Measurements from ENCODE around the gene LHFPL6.

LHFPL6 gene

DNA sequence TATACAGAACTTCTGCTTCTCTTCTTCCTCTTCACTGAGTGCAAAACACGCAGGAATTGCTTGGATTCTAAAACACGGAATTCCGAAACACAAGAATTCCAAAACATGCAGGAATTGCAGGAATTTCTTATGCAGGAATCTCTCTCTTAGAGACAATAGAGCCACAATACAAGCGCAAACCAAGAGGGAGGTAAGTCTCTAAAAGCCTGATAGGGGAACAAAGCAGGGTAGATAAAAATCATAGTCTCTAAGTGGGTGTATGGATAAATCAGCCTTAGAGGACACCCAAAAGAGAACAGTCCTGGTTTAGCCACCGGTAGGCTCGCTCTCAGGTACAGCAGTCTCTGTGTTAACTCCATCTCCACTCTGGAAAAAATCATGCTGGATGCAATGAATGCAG lies 112.9 kb downstream of the LHFPL6 start:
- no peak overlapping the region for H3K4me3 Mint-ChIP-seq

DNA sequence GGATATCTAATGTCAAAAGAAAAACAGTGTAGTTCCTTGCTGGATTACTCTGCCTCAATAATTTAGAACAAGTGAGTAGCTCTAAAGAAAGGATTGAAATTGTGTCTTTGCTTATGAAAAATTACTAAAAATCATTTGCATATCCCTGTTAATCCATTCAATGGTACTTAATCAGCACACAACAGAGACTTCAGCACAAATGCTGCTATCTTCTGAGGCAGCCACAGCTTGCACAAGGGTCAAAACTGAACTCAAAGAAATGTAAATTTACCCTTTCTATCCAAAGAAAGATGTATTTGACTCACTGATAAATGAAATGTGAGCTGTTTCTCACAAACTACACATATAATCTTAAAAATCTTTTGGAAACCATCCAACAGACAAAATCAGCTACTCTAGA lies 116.2 kb downstream of the LHFPL6 start:
- Mint-ChIP-seq H3K4me1 (no peaks in the 10 kb centered on the region), H3K27ac (no peak overlapping the region), H3K27me3 (no peaks in the 10 kb centered on the region), H3K9me3 (no peaks in the 10 kb centered on the region), H3K4me3 (no peak overlapping the region)
- no peak for ATAC-seq
- no peak for DNase-seq

More for the DNA sequence above, 112.9 kb downstream of the LHFPL6 start:
- no peaks in the 10 kb centered on the region for H3K4me1 Mint-ChIP-seq
- DNase-seq (no peak), ATAC-seq (no peak)
- no peaks in the 10 kb centered on the region for H3K27me3 Mint-ChIP-seq
- no peaks in the 10 kb centered on the region for H3K9me3 Mint-ChIP-seq
- no peak overlapping the region for H3K27ac Mint-ChIP-seq

DNA sequence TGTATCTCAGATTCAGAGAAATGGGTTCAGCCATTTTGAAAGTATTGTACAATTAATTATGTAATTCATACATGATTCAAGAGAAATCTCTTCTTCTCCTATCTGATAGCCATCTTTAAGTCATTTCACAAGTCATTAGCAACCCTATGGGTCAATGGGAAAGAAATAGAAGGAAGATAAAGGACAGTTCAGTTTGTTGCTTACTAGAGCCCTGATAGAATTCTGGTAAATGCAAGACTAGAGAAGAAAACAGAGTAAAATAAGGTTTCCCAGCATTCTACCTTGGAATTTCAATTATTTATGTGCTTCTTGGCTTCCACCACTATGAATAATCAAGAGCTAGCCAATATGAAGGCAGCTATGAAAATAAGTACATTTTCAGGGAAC lies 117.7 kb downstream of the LHFPL6 start:
- ATAC-seq: no peak
- Mint-ChIP-seq H3K27ac (no peak overlapping the region), H3K27me3 (no peaks in the 10 kb centered on the region)

DNA sequence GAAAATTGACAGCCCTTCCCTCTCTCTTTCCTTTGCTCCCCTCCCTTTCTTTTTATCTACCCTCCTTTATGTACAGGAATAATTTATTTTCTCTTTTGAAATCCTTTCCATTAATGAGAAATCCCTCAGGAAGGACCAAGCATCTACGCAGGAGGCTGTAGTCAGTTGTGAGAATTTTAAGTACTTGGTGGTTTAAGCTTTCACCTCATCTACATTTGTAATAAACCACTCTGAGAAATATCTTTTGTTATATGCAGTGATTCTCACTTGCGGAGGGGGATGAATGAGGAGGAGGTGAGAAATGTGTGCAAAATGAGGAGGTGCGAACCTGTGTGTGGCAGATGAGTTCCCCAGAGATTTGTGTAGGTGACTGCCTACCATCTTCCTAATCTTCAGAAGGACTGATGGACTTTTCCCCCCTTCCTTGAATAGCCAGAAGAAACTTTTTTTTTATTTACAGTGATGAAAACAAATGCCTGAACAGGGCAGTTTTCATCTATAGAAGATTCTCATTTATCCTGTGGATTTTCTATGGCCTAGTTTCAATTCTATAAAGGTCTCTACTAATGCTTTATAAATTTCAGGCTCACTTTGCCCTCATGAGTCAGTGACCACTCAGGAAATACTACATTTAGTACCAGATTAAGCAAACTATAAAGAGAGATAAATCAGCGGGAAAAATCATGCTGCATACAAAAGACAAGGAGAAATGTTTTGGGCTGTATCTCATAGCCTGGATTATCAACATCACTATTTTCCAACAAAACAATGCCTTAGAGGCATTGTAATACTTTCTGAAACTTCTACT lies 118.3 kb downstream of the LHFPL6 start:
- Mint-ChIP-seq H3K4me1 (no peaks in the 10 kb centered on the region), H3K27ac (no peak overlapping the region), H3K9me3 (no peaks in the 10 kb centered on the region), H3K27me3 (no peaks in the 10 kb centered on the region), H3K4me3 (no peak overlapping the region)
- DNase-seq (no peak), ATAC-seq (no peak)

More for the DNA sequence above, 117.7 kb downstream of the LHFPL6 start:
- DNase-seq: no peak
- Mint-ChIP-seq H3K4me1 (no peaks in the 10 kb centered on the region), H3K4me3 (no peak overlapping the region), H3K9me3 (no peaks in the 10 kb centered on the region)

DNA sequence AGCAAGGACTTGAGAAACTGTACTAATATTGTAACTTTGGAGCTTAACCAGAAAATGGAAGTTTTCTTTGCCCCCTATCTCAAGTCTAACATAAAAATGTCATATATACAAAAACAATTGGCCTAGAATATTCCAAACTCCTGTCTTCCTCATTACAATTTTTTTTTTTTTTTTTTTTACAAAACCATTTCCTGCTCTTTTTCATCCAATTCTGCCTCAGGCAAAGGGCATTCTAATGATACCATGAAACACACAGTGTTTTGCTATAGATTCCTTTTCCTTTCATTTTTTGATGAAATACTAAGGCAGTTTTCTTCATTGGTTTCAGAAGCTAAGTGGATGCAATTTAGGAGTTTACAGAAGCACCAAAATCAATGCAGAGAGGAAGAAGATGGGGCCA lies 119.7 kb downstream of the LHFPL6 start:
- Mint-ChIP-seq H3K4me3 (no peak overlapping the region), H3K27ac (no peak overlapping the region), H3K27me3 (no peaks in the 10 kb centered on the region), H3K4me1 (no peaks in the 10 kb centered on the region), H3K9me3 (no peaks in the 10 kb centered on the region)
- DNase-seq (no peak), ATAC-seq (no peak)

DNA sequence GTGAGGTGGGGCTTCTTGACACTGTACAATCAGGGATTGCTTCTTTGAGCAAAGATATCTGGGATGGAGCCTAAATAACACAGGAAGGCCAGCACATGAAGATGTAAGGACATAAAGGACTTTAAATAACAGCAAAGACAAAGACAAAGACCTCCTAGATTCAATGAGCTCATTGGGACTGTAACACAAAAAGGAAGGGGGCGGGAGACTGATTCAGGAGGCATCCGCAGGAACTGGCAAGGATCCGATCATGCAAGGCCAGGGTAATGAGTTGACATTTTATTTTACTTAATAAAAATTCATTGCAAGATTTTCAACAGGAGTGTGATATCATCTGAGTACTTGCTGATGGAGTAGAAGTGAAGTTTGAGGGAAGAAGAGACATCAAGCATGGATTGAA lies 121.5 kb downstream of the LHFPL6 start:
- no peaks in the 10 kb centered on the region for H3K4me1 Mint-ChIP-seq

DNA sequence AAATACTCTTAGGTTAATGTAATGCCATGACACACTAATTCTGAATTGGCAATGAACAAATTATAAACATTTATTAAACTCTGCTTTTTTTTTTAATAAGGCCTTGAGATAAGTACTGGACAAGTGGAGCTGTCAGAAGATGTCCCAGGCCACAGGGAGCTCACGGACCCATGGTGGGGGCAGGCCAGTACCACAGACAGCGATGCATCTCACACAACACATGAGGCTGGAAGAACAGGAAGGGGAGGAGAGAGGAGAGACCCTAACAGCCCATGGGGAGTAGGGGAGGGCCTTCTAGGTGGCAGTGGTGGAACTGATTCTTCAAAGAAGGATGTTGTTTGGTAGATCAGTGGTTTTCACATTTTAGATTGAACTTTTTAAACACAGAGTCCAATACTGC lies 128.4 kb downstream of the LHFPL6 start:
- Mint-ChIP-seq H3K9me3 (no peaks in the 10 kb centered on the region), H3K27me3 (peaks cover 9% of the 10 kb centered on the region), H3K4me3 (no peak overlapping the region), H3K27ac (peak overlapping the region in 1 of 2 donors; percentile 16), H3K4me1 (no peaks in the 10 kb centered on the region)
- ATAC-seq (no peak), DNase-seq (no peak)

More for the DNA sequence above, 121.5 kb downstream of the LHFPL6 start:
- Mint-ChIP-seq H3K27ac (no peak overlapping the region), H3K27me3 (no peaks in the 10 kb centered on the region), H3K9me3 (no peaks in the 10 kb centered on the region), H3K4me3 (no peak overlapping the region)
- ATAC-seq (no peak), DNase-seq (no peak)

DNA sequence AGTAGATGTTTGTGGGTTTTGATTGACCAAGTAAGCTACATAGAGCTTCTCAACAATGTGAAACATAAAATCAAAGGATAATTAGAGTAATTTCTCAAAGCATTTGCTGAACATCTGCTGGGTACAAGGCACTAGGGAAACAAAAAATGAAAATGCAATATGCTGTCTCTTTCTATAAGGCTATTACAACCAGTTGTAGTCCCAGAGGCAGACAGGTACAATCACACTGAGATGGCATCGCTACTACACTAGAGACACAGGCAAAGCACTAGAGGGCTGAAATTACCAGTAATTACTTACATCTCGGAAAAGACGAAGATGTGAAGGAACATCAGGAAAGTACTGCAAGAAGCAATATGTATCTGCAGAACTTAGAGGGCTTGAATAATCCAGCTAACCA lies 133.3 kb downstream of the LHFPL6 start:
- H3K27me3 Mint-ChIP-seq: peaks cover 28% of the 10 kb centered on the region
- no peak overlapping the region for H3K27ac Mint-ChIP-seq
- no peaks in the 10 kb centered on the region for H3K4me1 Mint-ChIP-seq
- no peak overlapping the region for H3K4me3 Mint-ChIP-seq
- H3K9me3 Mint-ChIP-seq: no peaks in the 10 kb centered on the region
- ATAC-seq: no peak
- DNase-seq: no peak

DNA sequence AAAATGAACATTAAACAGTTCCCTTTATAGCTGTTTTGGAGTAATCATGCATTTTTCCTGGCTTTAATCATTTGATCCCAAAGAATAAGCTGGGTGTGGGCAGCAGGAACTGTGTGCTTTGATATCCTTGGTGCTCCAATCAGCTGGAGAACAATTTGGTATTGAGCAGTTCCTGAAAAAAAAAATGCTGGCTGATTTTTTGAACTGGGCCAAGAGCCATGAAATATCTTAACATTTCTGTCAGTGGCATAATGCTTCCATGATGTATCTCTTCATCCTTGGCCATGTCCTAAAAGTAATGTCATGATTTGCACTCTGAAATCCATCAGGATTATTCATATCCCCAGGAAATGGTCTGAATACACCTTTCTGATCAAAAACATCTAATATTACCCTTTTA lies 134.7 kb downstream of the LHFPL6 start:
- no peaks in the 10 kb centered on the region for H3K9me3 Mint-ChIP-seq
- DNase-seq: no peak
- no peaks in the 10 kb centered on the region for H3K4me1 Mint-ChIP-seq
- peaks cover 24% of the 10 kb centered on the region for H3K27me3 Mint-ChIP-seq
- no peak for ATAC-seq
- no peak overlapping the region for H3K4me3 Mint-ChIP-seq
- H3K27ac Mint-ChIP-seq: no peak overlapping the region

DNA sequence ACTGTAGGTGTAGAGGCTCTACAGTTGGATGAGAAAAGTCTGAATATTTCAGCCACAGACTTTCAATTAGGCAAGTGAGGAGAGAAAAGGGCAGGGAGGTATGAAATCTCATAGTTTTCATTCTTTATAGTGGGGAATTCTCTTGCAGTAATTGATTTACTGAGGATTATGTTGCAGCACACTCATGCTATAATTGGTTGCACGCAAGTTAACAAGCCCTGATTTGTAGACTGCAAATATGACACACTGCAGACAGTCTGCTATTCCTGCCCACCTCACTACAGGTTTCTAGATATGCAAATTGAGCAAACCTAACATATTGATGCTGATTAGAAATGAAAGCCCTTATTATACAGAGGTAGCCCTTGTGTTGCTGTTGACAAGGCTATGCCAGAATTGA lies 139.4 kb downstream of the LHFPL6 start:
- Mint-ChIP-seq H3K4me1 (no peaks in the 10 kb centered on the region), H3K4me3 (no peak overlapping the region), H3K27me3 (peaks cover 29% of the 10 kb centered on the region), H3K9me3 (no peaks in the 10 kb centered on the region), H3K27ac (no peak overlapping the region)
- ATAC-seq (no peak), DNase-seq (no peak)

DNA sequence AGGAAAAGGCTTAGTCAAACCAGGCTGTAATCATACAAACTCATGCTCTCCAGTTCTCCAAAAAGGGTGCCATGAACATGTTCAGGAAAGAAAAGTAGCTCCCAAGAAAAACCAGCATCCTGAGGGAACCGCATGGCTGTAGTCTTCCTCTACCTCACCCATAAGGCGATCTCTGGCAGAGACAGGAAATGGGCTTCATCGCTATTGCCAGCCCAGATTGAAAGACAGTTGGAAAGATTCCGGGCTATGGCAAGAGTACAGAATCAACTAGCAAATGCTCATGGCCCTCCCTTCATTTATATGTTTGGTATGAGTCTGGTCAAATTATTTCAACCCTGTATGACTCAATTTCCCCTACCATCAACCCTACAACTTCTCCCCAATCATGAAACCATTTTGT lies 140.1 kb downstream of the LHFPL6 start:
- H3K9me3 Mint-ChIP-seq: no peaks in the 10 kb centered on the region
- H3K4me1 Mint-ChIP-seq: no peaks in the 10 kb centered on the region
- DNase-seq: no peak
- H3K27ac Mint-ChIP-seq: no peak overlapping the region
- ATAC-seq: no peak
- H3K27me3 Mint-ChIP-seq: peaks cover 24% of the 10 kb centered on the region
- no peak overlapping the region for H3K4me3 Mint-ChIP-seq

DNA sequence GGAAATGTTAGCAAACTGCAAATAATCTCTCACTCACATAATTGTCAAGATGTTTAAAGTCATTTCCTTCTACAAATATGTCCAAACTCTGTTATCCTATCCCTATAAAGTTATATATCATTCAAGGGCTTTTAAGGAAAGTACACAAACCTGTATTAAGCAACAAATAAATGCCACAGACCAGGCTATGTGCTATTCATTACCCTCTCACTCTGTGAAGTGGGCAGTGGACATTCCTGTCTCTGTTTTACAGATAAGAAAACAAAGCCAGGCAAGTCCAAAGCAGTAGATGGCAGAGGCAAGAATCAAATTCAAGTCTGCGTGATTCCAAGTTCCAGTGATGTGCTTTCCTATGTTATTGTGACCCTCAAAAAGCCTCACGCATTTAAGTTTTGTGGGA lies 140.6 kb downstream of the LHFPL6 start:
- Mint-ChIP-seq H3K4me1 (no peaks in the 10 kb centered on the region), H3K9me3 (no peaks in the 10 kb centered on the region), H3K4me3 (no peak overlapping the region), H3K27me3 (peaks cover 20% of the 10 kb centered on the region), H3K27ac (no peak overlapping the region)
- DNase-seq (no peak), ATAC-seq (no peak)

DNA sequence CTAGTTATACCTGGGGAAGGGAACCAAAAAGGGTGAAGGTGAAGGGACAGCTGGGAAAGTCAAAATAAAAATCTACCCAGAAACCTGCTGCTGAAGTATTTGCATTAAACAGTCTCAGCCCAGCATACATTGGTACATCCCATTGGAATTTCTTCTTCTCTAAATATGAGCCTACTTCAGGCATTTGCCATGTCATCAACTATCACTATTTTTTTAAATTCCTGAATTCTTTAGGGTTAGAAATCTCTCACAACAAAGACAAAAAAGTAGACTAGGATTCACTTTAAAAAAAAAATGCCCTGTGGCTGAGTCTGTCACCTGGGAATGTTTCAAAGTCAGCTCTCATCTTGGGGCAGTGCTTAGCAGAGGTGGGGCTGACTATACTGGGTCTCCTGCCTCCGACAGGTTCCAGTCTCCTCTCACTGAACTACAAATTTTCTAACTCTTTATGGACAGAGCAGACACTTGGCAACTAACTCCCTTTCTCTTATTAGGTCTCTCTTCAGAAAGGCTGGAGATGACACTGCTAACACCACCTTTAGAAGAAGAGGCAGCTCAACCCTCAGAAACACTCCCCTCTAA lies 141.2 kb downstream of the LHFPL6 start:
- Mint-ChIP-seq H3K27me3 (peaks cover 14% of the 10 kb centered on the region), H3K27ac (no peak overlapping the region)

DNA sequence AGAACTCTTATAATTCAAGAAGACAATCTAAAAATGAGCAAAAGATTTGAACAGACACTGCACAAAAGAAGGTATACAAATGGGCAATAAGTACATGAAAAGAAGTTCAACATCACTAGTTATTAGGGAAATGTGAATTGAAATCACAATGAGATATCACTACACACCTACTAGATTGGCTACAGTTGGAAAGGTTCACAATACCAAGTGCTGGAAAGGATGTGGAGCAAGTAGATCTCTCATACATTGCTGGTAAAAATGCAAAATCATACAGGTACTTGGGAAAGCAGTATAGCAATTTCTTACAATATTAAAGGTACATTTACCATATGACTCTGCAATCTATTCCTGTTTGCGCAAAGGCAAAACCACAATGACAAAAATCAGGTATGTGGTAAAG lies 145.7 kb downstream of the LHFPL6 start:
- no peak for DNase-seq
- Mint-ChIP-seq H3K27me3 (peaks cover 17% of the 10 kb centered on the region), H3K27ac (no peak overlapping the region), H3K4me1 (no peaks in the 10 kb centered on the region), H3K9me3 (no peaks in the 10 kb centered on the region), H3K4me3 (no peak overlapping the region)
- ATAC-seq: no peak

More for the DNA sequence above, 141.2 kb downstream of the LHFPL6 start:
- no peak overlapping the region for H3K4me3 Mint-ChIP-seq
- DNase-seq (no peak), ATAC-seq (no peak)
- no peaks in the 10 kb centered on the region for H3K9me3 Mint-ChIP-seq
- H3K4me1 Mint-ChIP-seq: no peaks in the 10 kb centered on the region

DNA sequence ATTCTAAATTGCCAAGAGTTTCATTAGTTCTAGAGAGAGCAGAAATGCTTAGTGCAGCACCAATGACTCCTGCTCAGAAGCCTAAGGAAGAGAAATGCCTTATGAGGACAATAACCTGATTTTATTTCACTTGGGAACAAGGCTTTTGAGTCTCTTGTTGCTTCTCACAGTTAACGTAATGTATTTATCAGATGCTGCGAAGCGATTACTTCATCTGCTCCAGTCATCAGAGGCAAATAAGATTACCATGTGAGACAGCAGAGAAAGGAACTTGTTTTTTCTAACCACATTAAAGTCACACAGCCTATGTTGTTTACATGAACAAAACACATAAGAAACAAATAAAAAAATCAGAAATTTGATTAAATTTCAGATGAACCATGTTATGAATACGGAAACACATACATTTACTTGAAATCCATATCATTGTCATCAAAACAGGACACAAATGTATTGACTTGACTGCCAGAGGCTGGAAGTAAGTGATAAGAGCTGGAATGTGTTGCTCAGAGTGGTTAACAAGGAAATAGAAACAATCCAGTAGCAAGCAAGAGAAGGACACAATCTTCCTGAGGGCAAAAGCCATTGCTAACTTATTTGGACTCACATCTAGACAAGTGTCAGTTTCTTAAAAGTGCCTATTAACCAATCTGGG lies 147.3 kb downstream of the LHFPL6 start:
- no peak overlapping the region for H3K27ac Mint-ChIP-seq
- DNase-seq: no peak

DNA sequence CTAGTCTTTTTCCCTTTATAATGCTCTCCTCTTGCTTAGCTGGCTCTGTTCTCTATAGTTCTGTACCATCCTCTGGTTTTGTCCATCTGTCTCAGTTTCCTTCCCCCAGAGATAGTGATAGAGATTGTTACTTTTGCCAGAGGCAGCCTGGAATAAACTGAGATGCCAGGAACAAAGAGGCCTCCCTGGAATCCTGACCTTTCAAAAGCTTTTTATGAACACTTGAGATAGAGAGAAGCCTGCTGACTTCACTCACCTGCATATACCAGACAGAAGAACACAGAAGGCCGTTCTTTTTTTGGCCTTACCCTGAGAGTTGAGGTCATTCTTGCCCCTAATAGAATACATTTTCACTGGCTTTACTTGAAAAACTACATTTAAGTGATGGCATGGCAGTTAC lies 150.2 kb downstream of the LHFPL6 start:
- ATAC-seq (no peak), DNase-seq (no peak)
- H3K27ac Mint-ChIP-seq: no peak overlapping the region
- H3K27me3 Mint-ChIP-seq: peaks cover 17% of the 10 kb centered on the region
- no peak overlapping the region for H3K4me3 Mint-ChIP-seq
- H3K4me1 Mint-ChIP-seq: no peaks in the 10 kb centered on the region
- H3K9me3 Mint-ChIP-seq: no peaks in the 10 kb centered on the region

More for the DNA sequence above, 147.3 kb downstream of the LHFPL6 start:
- no peak for ATAC-seq
- H3K27me3 Mint-ChIP-seq: peaks cover 18% of the 10 kb centered on the region
- no peaks in the 10 kb centered on the region for H3K4me1 Mint-ChIP-seq
- no peak overlapping the region for H3K4me3 Mint-ChIP-seq
- H3K9me3 Mint-ChIP-seq: no peaks in the 10 kb centered on the region

All from stimulated activated naive CD8-positive, alpha-beta T cell treated with anti-CD3 and anti-CD28 coated beads, Interleukin-15, amount 100 ng/mL, for 72 hours (primary cell).